ENCODE measurements around the gene CD4.

CD4 gene

GRCh38 chr12:6832125-6832524, 42.8 kb downstream of the CD4 start:
- no peak for TF ChIP-seq CTCF (IDR thresholded peaks at IDR 0.05)

DNA sequence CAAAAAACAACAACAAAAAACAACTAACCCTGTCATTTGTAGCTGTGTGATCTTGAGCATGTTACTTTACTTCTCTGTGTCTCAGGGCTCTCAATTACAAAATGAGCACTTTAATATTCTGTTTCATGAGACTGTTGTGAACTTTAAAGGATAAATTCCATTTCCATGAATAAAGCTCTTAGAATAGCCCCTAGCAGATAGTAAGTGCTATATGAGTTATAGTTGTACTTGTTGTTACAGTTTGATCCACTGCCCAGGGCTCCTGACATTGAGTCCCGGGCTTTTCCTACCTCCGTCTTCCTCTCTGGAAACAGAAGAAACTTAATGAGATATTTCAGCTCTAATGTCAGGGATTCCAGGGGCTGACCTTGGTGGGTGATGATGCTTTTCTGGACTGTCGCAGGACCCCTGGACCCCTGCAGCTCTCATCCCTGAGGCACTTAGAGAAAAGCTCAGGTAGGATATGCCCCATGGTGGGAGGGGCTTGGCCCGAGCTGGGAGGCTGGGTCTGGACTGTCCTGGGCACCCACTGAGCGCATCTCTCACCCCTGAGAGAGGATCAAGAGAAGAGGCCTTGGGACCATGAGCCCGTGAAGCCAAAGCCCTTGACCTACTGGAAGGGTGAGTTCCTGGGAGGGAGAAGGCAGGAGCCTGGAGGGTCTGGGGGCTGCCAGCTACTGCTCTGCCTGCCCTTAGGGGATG, 44.0 kb downstream of the CD4 start:
- no peak for TF ChIP-seq CTCF (IDR thresholded peaks at IDR 0.05)

- TF ChIP-seq CTCF (IDR thresholded peaks at IDR 0.05): no peak
Observed at GRCh38 chr12:6834254-6834653, 44.9 kb downstream of the CD4 start.

DNA sequence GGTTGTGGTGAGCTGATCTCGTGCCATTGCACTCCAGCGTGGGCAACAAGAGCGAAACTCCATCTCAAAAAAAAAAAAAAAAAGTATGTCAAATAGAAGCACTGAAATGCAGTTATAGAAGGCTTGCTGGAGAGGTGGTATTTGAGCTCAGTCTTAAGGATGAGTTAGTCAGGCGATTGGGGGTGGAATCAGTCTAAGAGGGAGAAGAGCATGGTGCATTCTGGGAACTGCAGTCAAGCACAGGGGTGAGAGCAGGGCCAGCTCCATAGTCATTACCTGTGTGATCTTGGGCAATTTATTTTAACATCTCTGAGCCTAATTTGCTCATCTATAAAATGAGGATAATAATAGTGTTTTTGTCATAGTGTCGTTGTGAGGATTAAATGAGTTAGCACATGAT, 45.5 kb downstream of the CD4 start:
- TF ChIP-seq CTCF (IDR thresholded peaks at IDR 0.05): no peak

- no peak for TF ChIP-seq CTCF (IDR thresholded peaks at IDR 0.05)
Observed at GRCh38 chr12:6836851-6837250, 47.5 kb downstream of the CD4 start.

GRCh38 chr12:6837370-6838060, 48.2 kb downstream of the CD4 start:
- no peak for TF ChIP-seq CTCF (IDR thresholded peaks at IDR 0.05)

- no peak for TF ChIP-seq CTCF (IDR thresholded peaks at IDR 0.05)
Observed at GRCh38 chr12:6838854-6839253, 49.5 kb downstream of the CD4 start.
